TTC549 (cell line): ENCODE measurements around the gene SCLT1.

Experiments used
- FAIRE-seq: peaks from 2 replicates; lab custom pipeline; 2012; peaks lifted over from hg19 to GRCh38; lab: Jason Lieb, UNC

The SCLT1 gene

GRCh38 chr4:128869776-128870509 is 223.4 kb downstream of the SCLT1 start:
- FAIRE-seq = no peak

DNA sequence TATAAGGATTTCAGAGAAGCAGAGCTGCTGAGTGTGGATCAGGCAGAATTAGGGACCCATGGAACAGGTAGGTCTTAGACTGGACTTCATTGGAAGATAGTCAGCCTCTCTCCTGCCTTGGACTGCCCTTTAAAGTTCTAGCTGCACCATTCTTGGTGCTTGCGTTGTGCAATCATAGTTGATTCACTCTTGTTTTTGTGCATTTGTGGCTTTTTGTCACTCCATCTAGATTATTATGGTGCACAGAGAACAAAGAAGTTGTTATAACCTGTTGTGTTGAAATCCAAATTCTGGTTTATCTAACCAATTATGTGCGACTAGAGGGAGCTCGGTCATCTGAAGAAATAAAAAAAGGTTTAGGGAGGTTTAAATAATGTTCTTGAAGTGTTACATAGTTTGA is 224.6 kb downstream of the SCLT1 start:
- no peak for FAIRE-seq

- FAIRE-seq = no peak
Observed at GRCh38 chr4:128866691-128867090, 226.6 kb downstream of the SCLT1 start.

DNA sequence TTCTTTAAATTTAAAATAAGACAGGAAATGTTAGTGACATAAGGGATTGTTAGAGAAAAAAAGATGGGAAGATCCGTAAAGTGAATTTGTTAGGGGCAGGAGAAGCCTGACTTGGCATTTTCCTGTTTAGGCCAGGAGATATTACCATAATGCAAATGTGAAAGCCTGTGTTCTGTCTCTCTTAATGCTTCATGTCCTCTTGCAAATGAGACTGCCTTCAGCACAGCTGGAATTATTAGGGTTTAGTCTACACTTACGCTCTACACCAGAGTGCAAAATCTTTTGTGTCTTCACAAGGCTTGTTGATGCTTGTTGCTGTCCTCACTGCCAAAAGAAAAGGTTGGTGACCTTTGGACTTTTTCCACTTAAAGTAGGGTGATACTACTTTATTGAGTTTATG is 227.1 kb downstream of the SCLT1 start:
- no peak for FAIRE-seq

GRCh38 chr4:128865132-128865531 is 228.2 kb downstream of the SCLT1 start:
- FAIRE-seq = no peak

DNA sequence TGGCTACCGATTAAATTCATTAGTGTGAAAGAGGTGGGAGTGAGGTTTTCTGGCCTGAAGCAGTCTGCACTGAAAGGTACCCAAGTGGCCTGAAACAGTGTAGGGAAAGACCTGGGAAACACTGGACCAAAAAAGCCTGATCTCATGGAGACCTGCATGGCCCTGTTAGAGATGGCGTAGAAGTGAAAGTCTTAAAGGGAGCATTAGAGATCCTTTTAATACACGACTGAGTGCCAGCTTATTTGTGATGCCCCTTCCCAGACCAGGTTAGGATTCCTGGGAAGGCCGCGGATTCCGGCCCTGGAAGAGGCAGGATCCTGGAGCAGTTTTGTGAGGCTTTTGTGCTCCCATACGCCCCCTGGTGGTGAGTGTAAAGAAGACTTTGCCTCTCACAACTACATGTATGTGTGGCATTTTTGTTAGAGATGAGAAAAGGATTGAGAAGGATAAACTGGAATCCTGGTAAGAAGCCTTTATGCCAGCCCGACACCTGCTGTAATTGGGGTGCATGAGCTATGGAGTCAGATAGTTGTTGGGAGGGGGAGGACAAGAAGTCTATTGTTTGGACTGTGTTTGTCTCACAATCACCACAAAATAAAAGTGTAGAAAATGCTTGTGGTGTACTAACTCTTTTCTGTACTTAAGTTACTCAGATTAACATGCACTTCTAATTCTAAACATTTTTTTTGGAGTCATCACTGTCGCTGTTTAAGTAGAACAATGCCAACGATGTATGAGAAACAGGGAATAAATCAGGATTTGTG is 229.8 kb downstream of the SCLT1 start:
- no peak for FAIRE-seq

DNA sequence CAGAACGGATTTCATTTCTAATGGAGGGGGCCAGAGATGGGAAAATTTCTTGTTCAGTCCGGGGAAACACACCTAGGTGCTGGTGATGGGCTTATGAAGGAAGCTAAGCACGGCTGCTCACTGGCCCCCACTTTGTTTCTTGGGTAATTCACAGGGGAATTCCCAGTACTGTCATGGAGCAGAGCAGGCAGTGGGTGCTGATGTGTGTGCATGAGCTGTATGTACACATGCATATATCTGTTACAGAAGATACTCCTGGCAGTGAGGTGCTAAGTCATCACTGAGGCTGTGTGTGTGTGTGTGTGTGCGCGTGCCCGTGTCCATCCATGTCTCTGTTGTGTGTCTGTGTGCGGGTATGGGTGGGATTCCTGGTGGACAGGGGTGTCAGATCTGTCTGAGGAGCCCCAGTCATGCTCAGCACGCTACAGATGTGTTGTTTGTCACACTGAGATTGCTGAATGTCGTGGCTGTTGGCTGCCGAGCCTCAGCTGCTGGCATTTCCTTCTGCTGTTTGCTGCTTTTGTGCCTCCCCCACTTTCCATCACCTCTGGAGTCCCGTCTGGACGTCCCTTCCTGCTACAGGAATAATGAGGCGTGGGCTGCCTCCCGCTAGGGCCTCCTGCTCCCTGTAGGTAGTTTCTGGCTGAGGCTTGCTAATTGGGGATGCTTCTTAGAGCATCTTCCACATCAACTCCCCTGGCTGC is 230.6 kb downstream of the SCLT1 start:
- FAIRE-seq = no peak

DNA sequence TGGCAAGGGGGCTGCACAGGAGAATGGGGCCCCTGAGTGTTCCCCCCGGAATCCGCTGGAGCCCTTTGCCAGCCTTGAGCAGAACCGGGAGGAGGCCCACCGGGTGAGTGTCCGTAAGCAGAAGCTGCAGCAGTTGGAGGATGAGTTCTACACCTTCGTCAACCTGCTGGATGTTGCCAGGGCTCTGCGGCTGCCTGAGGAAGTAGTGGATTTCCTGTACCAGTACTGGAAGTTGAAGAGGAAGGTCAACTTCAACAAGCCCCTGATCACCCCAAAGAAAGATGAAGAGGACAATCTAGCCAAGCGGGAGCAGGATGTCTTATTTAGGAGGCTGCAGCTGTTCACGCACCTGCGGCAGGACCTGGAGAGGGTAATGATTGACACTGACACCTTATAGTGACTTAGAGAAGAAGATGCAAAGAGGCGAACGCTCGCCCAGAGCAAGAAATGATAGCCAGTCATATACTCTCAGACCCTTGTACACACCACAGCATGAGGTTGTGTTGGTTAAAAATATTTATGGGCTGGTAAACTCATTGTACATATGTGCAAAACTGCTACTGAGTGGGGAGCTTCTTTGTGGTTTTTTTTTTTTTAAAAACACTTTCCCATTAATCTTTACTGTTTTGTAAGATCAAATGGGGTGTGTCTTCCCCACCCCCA is 231.4 kb downstream of the SCLT1 start:
- FAIRE-seq = no peak

GRCh38 chr4:128859887-128860677 is 233.3 kb downstream of the SCLT1 start:
- FAIRE-seq = no peak

DNA sequence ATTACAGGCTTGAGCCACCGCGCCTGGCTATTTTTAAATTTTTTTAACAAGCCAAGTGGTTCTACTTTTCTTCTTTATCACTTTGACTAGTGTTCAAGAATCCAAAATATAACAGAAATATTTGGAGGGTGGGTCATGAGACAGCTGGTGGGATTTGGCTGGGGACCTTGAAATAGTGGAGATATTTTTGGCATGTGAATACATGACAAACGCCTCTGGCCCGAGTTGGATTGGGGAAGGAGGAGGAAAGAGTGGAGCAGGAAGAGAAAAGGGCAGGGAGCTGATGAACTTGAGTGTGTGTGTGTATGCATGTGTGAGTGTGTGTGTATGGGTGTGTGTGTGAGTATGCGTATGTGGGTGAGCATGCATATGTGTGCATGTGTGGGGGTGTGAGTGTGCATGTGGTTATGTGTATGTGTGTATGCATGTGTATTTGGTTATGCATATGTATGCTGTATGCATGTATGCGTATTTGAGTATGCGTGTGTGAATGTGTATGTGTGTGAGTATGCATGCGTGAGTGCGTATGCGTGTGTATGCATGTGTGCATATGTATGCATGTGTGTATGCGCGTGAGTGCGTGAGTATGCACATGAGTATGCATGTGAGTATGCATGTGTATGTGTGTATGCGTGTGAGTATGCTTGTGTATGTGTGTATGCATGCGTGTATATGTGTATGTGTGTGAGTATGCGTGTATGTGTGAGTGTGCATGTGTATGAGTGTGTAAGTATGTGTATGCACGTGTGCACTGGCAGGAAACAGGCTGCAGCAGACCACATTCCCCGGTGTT is 234.3 kb downstream of the SCLT1 start:
- FAIRE-seq = no peak

DNA sequence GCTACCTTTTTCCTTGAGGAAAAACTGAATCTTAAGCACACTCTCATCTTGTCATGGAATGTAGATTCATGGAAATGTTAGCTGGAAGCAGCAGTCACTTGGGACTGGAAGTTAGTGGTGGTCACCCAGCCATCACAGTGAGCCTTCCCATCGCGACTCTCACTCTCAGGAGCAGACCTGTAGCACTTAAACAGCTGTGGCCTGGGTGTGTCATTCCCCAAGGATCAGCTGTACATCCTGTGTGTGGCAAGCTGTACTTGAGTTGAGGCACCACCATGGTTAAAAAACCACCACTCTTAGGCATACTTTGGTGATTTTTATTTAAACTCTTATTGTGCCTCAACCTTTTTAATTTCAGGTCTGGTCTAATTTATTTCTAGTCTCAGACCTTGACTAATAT is 237.1 kb downstream of the SCLT1 start:
- no peak for FAIRE-seq

DNA sequence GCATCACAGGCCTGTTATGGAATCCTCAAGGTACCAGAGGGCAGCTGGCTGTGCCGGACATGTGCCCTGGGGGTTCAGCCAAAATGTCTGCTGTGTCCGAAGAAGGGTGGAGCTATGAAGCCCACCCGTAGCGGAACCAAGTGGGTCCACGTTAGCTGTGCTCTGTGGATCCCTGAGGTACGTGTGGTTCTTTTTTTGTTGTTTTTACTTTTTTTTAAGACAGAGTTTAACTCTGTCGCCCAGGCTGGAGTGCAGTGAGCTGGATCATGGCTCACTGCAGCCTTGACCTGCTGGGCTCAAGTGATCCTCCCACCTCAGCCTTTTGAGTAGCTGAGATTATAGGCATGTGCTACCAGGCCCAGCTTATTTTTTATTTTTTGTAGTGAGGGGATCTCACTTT is 237.7 kb downstream of the SCLT1 start:
- no peak for FAIRE-seq

DNA sequence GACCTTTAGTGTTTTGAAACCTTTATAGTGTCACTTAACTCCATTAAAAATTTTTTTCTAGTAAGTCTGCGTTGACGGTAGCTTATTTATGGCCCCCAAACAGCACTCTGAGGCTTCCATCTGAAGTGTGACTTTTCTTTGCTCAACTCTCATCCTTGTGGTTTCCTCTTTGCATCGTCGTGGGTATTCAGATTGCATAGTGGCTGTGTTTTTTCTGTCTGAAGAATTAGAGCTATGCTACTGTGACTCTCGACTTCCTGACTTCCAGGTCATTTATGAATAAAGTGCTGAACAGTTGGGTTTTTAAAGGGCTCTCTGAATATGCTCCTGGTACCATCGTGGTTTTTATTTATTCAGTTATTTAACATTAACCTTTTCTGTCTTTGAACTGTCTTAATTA is 238.9 kb downstream of the SCLT1 start:
- no peak for FAIRE-seq

GRCh38 chr4:128853741-128854140 is 239.6 kb downstream of the SCLT1 start:
- FAIRE-seq = no peak

GRCh38 chr4:128850252-128850651 is 243.1 kb downstream of the SCLT1 start:
- FAIRE-seq = no peak

DNA sequence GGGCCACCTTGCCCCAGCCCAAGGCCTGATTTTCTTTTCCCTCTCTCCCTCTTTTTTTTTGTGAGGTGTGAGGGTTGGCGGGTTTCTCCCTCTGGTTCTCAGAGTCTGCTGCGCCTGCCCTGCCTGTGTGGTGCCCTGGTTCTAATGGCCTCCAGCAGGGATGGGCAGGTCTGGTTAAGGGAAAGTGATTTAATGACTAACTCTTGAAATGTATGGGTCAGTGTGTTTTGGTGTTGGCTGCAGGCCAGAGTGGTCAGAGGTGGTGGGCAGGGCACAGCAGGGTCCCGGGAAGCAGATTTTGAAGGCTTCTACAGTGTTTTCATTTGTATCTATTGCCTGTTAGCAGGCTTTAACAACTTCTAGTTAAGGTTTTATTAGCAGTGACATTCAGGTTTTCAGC is 244.9 kb downstream of the SCLT1 start:
- no peak for FAIRE-seq

DNA sequence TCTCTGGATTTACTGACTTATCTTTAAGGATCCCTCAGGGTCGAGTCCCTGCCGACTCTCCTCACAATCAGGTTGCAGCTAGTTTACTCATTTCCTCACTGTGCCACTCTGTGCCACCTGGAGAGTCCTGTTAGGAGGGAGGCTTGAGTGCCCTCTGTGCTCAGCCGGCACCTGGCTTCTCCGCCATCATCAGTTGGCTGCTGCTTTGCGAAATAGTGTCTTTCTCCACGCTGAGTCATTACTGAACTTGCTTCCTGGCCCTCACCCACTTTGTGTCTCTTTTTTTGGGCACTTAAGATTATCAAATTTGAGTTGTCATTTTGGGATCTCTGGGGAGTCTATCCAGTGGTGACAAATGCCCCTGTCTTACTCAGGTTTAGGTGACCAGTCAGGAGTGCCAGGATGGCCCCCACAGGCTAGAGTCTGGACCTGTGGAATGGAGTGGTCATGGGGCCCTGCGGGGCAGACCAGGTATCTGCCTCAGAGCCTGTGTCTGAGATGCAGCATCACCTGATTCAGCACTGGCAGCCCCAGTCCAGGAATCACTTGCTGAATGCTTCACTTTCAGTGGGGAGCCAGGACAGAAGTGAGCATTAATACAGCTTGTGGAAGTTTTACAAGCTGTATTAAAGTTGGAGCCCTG is 246.1 kb downstream of the SCLT1 start:
- no peak for FAIRE-seq

DNA sequence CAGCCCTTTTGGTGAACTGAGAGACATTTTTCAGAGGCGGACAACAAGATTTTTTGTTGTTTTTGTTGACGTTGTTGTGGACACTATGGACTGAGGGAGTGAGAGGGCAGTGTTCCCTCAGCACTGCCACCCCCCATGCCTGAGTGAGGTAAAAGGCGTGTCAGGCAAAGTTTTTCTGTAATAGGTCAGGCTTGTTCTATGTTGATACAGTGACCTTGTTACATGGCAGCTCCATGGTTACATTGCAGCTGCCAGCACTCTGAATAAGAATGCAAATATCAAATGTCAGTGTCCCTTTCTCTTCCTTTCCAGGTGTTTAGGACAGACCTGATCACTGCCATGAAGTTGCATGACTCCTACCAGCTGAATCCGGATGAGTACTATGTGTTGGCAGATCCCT is 247.3 kb downstream of the SCLT1 start:
- no peak for FAIRE-seq

DNA sequence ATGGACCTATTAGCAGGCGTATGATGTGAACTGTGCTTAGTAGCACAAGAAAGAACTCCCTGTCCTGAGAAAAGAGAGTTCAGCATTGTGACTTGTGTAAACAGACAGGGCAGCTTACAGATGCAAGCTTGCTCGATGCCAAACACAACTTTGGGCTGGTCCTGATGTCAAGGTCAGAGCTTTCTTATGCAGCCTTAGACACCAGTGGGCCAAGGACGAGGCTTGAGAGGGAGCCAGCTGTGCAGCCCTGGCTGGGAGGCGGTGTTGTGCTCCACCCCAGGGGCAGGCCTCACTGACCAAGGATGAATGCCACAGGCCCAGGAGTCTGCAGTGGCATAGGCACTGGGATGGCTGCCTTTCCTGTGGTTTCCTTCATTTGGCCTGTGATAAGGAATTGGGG is 248.4 kb downstream of the SCLT1 start:
- no peak for FAIRE-seq

DNA sequence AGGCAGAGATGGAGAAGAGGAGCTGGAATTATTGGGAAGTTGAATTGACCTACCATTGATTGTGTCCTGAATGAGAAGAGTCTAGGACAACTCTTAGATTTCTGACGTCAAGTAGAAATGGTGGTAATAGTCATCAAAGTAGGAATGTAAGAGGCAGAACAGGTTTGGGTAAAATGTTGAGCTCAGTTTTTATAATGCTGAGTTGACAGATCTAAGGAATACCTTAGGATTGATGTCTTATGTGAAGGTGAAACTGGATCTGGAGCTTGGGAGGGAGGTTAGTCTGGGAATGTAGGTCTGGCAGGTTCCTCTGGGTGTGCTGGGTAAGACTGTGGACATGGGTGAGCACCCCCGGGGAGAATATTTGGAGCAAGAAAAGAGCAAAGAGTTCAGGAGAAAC is 251.9 kb downstream of the SCLT1 start:
- no peak for FAIRE-seq
